Activated CD8-positive, alpha-beta memory T cell treated with anti-CD3 and anti-CD28 coated beads for 24 hours (primary cell): ENCODE results near the gene CD93.

ENCODE experiments used
- DNase-seq: peaks from one replicate; pipeline ENCODE4 v3.0.0-alpha.2; 2020

Gene CD93

GRCh38 chr20:23052904-23053303 lies 33.2 kb downstream of the CD93 start:
- DNase-seq: no peak

- DNase-seq: no peak
These were observed 35.1 kb downstream of the CD93 start for GRCh38 chr20:23050847-23051627.

- DNase-seq: no peak
These were observed 35.9 kb downstream of the CD93 start for GRCh38 chr20:23050076-23050838.

GRCh38 chr20:23049201-23050075 lies 36.7 kb downstream of the CD93 start, which contains the start of gene THBD:
Gene THBD, minus strand, starts transcription at chr20:23049672. Its CDS starts 168 bp downstream, at chr20:23049504.
- DNase-seq: no peak

- no peak for DNase-seq
These were observed 37.6 kb downstream of the CD93 start for GRCh38 chr20:23048283-23049200.

GRCh38 chr20:23047738-23048214 lies 38.3 kb downstream of the CD93 start:
- DNase-seq: no peak

- no peak for DNase-seq
These were observed 39.0 kb downstream of the CD93 start for GRCh38 chr20:23047001-23047737.

- no peak for DNase-seq
These were observed 39.7 kb downstream of the CD93 start for GRCh38 chr20:23046431-23046830.

GRCh38 chr20:23043376-23043775 lies 42.7 kb downstream of the CD93 start:
- DNase-seq: no peak

GRCh38 chr20:23042270-23042669 lies 43.9 kb downstream of the CD93 start:
- DNase-seq: no peak

- DNase-seq: no peak
These were observed 46.1 kb downstream of the CD93 start for GRCh38 chr20:23039885-23040508.

- no peak for DNase-seq
These were observed 46.8 kb downstream of the CD93 start for GRCh38 chr20:23039136-23039875.

GRCh38 chr20:23037017-23037481 lies 49.1 kb downstream of the CD93 start:
- no peak for DNase-seq

GRCh38 chr20:23036371-23036770 lies 49.8 kb downstream of the CD93 start:
- no peak for DNase-seq

GRCh38 chr20:23035731-23036130 lies 50.4 kb downstream of the CD93 start:
- DNase-seq: no peak

GRCh38 chr20:23034721-23035671 lies 51.1 kb downstream of the CD93 start, which contains the start of gene SSTR4:
Gene SSTR4, plus strand, starts transcription at chr20:23035312. Its CDS starts 172 bp downstream, at chr20:23035484.
- no peak for DNase-seq

GRCh38 chr20:23033918-23034317 lies 52.2 kb downstream of the CD93 start:
- DNase-seq: no peak

- DNase-seq: no peak
These were observed 53.4 kb downstream of the CD93 start for GRCh38 chr20:23032750-23033078.
